Mucosa of rectum (tissue), 2 donors: ENCODE results near the gene H19.

Experiments used
- H3K27ac ChIP-seq, 2 donors: one replicate each; pipeline ENCODE4 v1.7.0; 2013; ENCODE audit warnings: inconsistent platforms in 2 of 2, low read depth in 2 of 2, low read length in 2 of 2
- H3K27me3 ChIP-seq, 2 donors: one replicate each; pipeline ENCODE4 v1.7.0; 2013; ENCODE audit warnings: low read length in 2 of 2; ENCODE audit not compliant: control insufficient read depth in 2 of 2, insufficient read depth in 2 of 2
- H3K36me3 ChIP-seq, 2 donors: one replicate each; pipeline ENCODE4 v1.7.0; 2013; ENCODE audit warnings: low read length in 2 of 2; ENCODE audit not compliant: control insufficient read depth in 2 of 2, insufficient read depth in 2 of 2
- H3K4me1 ChIP-seq, 2 donors: one replicate each; pipeline ENCODE4 v1.7.0; 2013; ENCODE audit warnings: low read length in 2 of 2, mild to moderate bottlenecking in 1 of 2; ENCODE audit not compliant: control insufficient read depth in 2 of 2, insufficient read depth in 2 of 2
- H3K4me3 ChIP-seq, 2 donors: one replicate each; pipeline ENCODE4 v1.7.0; 2013; ENCODE audit warnings: low read length in 2 of 2
- H3K9ac ChIP-seq, 2 donors: one replicate each; pipeline ENCODE4 v1.7.0; 2013; ENCODE audit warnings: low read length in 2 of 2, low read depth in 1 of 2, mild to moderate bottlenecking in 1 of 2
- H3K9me3 ChIP-seq, 2 donors: one replicate each; pipeline ENCODE4 v1.7.0; 2013; ENCODE audit warnings: low read length in 2 of 2; ENCODE audit not compliant: control insufficient read depth in 2 of 2
- donor health status: healthy.
- donor health status: Normal muscosa, but diverticular disease.

H19 gene

DNA sequence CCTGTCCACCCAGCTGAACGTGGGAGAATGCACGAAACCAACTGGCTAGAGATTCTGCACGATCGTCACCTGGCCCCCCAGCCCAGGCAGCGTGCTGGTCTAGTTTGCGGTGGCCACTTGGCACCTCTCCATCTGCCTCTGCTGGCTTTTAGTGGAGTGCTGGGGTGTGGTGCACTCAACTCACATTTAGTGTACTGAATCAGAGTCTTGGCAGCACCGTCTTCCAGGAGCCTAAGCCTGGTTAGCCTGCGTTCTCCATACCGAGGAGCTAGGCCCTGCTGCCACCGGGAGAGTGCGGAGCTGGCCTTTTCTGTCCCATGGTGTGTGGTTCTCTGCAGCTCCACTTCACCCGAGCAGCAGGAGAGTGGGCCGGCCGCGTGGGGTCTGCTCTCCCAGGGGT, 47.7 kb downstream of the H19 start:
- Histone ChIP-seq H3K27ac (no peak overlapping the region), H3K36me3 (no peaks in the 10 kb centered on the region), H3K9me3 (no peaks in the 10 kb centered on the region), H3K9ac (no peak overlapping the region), H3K4me3 (no peak overlapping the region), H3K27me3 (no peaks in the 10 kb centered on the region), H3K4me1 (no peaks in the 10 kb centered on the region)

DNA sequence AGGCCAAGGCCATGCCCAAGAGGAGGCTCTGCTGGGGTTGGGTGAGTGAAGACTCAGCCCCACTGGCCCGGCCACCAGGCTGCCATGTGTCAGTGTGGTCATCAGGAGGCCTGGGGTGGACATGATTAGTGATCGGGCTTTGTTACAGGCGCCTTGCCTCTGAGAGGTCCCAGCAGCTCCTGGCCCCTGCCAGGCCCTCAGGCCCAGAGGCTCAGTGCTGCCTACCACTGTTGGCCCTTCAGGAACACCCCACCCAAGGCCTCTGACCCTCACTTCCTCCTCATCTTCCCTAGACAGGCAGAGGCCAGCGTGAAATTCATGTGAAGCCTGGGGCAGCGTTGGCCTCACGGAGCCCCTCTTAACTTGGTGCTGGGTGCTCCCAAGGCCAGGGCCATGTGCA, 48.3 kb downstream of the H19 start:
- Histone ChIP-seq H3K27ac (no peak overlapping the region), H3K36me3 (no peaks in the 10 kb centered on the region), H3K27me3 (no peaks in the 10 kb centered on the region)

DNA sequence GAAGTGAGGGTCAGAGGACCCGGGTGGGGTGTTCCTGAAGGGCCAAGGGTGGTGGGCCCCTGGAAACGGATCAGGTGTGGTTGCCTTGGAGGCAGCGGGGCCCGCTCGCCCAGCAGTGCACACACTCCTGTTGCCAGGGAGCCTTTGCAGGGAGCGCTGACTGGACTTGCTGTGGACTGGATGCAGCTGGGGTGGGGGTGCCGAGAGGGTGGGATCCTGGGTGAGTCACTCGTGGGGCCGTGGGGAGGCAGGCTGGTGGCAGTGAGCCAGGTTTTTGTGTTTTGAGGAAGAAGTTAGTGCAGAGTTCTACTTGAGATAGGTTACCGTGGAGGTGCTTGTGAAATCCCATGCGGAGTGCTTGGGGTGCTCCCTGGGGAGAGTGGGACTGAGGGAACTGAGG, 49.3 kb downstream of the H19 start:
- Histone ChIP-seq H3K27me3 (no peaks in the 10 kb centered on the region), H3K4me3 (no peak overlapping the region), H3K4me1 (no peaks in the 10 kb centered on the region), H3K27ac (no peak overlapping the region), H3K9me3 (no peaks in the 10 kb centered on the region), H3K36me3 (no peaks in the 10 kb centered on the region), H3K9ac (no peak overlapping the region)

More for the DNA sequence above, 48.3 kb downstream of the H19 start:
- H3K4me3 ChIP-seq: no peak overlapping the region
- no peaks in the 10 kb centered on the region for H3K9me3 ChIP-seq
- H3K9ac ChIP-seq: no peak overlapping the region
- H3K4me1 ChIP-seq: no peaks in the 10 kb centered on the region

DNA sequence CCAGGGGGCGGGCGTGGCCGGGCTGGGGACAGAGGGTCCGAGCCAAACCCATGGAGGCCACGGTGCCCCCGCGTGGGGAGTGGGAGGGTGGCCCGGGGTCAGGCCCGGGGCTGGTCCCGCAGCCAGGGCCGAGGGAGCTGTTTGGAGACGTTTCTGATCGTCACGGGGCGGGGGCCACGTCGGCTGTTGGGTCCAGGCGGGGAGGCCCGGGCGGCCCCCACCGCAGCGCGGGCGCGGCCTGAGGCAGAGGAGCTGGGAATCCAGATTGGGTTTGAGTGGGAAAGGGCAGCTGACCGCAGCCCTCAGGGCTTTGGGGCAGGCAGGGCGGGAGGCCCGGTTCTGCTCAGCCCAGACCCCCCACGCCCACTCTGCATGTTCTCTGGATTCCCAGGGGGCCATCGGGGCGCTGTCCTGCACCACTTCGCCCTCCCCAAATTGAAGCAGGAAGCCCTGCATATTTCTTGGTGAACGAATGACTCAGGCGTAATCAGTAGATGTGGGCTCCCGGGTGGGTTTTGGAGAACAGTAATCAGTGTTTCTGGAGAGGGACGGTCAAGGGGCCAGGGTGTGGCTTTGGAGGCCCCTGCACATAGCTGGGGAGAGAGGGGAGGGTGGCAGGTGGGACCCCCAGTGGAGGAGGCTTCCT, 49.9 kb downstream of the H19 start:
- Histone ChIP-seq H3K9ac (no peak overlapping the region), H3K9me3 (no peaks in the 10 kb centered on the region), H3K27ac (no peak overlapping the region), H3K36me3 (no peaks in the 10 kb centered on the region), H3K4me1 (no peaks in the 10 kb centered on the region), H3K27me3 (no peaks in the 10 kb centered on the region), H3K4me3 (no peak overlapping the region)

DNA sequence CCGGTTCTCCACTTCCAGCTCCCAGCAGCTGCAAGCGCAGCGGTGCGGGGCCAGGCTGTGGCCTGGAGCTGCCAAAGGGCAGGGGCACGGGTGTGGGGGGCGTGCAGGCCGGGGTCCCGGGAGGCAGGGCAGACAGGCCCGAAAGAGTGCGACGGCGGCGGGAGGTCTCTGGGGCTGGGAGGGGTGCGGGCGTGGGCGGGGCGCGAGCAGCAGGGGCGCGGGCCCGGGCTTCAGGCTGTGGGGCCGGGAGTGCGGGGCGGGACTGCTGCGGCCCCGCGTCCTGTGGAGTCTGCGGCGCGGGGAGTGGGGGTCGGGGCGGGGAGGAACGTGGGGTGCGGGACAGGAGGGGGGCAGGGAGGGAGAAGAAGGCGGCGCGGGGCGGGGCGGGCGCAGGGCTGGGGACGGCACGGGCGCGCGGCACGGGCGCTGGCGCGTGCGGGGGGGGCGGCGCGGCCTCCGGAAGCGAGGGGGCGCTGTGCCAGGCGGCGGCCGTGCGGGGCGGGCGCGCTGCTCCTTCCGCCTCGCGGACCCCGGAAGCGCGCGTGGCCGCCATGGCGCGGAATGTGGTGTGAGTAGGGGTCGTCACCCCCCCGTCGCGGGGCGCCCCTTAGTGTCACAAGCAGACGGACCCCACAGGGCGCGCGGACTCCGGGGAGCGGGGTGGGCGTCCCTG, 50.7 kb downstream of the H19 start, which contains the start of gene MRPL23:
MRPL23 (plus strand) TSS at position 521 of the 673 bp plus-strand sequence; CDS start at position 552, 31 bp downstream.
- H3K27ac ChIP-seq: no peak within 1 kb of the TSS
- H3K4me3 ChIP-seq: no peak within 1 kb of the TSS
- no peaks in the 10 kb centered on the region for H3K9me3 ChIP-seq
- no peaks in the 10 kb centered on the region for H3K36me3 ChIP-seq
- H3K4me1 ChIP-seq: no peaks in the 10 kb centered on the region
- H3K27me3 ChIP-seq: no peaks in the 10 kb centered on the region
- no peak within 1 kb of the TSS for H3K9ac ChIP-seq
